ENCODE data around the gene GALNS.

Gene GALNS

GRCh38 chr16:88855176-88855575, 1.6 kb downstream of the GALNS start:
- FAIRE-seq = no peak

GRCh38 chr16:88854306-88855111, 2.2 kb downstream of the GALNS start:
- FAIRE-seq = no peak

- no peak for FAIRE-seq
Observed at GRCh38 chr16:88853325-88853941, 3.3 kb downstream of the GALNS start.

- no peak for FAIRE-seq
Observed at GRCh38 chr16:88851616-88852015, 5.1 kb downstream of the GALNS start.

- no peak for FAIRE-seq
Observed at GRCh38 chr16:88850531-88851199, 6.1 kb downstream of the GALNS start.

GRCh38 chr16:88848557-88848956, 8.2 kb downstream of the GALNS start:
- no peak for FAIRE-seq

DNA sequence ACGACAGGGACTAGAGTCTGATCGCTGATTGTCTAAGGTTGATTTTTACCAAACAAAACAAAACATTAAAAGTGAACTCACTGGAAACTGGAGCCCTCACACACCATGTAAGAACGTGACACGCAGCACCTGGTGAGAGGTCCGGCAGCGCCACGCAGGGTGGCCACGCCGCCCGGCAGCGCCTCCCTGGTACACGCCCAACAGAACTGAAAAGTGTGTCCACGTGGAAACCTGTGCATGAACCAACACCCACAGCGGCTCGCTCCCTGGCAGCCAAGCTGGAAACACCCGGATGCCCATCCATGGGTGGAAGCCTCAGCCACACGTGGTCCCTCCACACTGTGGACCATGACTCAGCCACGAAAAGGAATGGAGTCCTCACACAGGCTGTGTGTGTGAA, 9.1 kb downstream of the GALNS start:
- FAIRE-seq = no peak

- no peak for FAIRE-seq
Observed at GRCh38 chr16:88846088-88846487, 10.7 kb downstream of the GALNS start.

GRCh38 chr16:88844419-88845036, 12.2 kb downstream of the GALNS start:
- FAIRE-seq = no peak

- no peak for FAIRE-seq
Observed at GRCh38 chr16:88843256-88843655, 13.5 kb downstream of the GALNS start.

DNA sequence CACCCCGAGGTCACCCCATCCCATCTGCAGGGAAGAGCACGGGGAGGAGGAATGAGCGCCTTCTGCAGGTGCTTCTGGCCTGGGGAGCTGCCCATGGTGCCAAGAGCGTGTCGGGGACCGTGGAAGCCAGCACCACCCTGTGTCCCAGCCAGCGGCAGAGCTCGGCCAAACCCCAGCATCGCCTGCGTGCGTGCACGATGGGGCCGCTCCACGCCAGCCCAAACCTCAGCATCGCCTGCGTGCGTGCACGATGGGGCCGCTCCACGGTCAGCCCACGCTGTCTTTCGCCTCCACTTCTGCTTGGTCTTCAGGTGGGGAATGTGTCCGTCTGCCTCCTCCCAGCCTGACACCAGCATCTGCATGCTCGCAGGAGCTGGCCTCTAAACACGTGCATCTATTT, 13.9 kb downstream of the GALNS start:
- no peak for FAIRE-seq

DNA sequence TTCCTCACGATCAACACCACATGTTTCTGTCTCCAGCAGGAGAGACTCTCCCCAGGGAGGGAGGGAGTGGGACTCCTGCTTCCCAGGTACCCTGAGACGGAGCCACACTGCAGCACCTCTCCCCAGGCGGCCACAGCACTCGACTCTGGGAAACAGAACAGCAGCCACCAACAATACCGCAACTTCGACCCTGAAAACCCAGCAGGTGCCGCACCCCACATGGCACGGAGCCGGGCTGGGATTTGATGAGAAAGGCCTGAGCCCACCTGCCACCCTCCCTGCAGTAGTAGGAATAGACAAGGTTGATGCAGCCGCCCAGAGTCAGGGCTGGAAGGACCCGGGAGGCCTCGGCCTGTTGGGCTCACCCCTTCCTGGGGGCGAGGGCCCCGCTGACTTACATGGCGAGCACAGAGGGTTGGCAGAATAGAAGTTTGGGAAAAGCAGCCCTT, 14.4 kb downstream of the GALNS start:
- FAIRE-seq = no peak

GRCh38 chr16:88841521-88842307, 15.0 kb downstream of the GALNS start:
- FAIRE-seq = no peak

GRCh38 chr16:88840600-88841215, 16.0 kb downstream of the GALNS start:
- no peak for FAIRE-seq

- FAIRE-seq = no peak
Observed at GRCh38 chr16:88839745-88840599, 16.8 kb downstream of the GALNS start.

DNA sequence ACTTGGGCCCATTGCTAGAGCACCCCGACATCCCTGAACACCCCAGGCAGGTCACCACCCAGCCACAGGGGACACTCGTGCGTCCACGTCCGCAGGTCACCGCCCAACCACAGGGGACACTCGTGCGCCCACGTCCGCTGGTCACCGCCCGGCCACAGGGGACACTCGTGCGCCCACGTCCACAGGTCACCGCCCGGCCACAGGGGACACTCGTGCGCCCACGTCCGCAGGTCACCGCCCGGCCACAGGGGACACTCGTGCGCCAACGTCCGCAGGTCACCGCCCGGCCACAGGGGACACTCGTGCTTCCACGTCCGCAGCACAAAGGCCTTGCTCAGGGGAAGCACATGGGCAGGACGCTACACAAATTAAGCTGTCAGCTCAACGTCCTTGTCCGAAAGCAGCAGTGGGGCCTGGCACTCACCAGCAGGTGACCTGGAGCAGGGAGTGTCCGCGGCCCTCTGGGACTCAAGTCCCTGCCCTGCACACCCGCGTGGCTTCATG, 17.7 kb downstream of the GALNS start:
- no peak for FAIRE-seq

- FAIRE-seq = no peak
Observed at GRCh38 chr16:88838566-88838965, 18.2 kb downstream of the GALNS start.

DNA sequence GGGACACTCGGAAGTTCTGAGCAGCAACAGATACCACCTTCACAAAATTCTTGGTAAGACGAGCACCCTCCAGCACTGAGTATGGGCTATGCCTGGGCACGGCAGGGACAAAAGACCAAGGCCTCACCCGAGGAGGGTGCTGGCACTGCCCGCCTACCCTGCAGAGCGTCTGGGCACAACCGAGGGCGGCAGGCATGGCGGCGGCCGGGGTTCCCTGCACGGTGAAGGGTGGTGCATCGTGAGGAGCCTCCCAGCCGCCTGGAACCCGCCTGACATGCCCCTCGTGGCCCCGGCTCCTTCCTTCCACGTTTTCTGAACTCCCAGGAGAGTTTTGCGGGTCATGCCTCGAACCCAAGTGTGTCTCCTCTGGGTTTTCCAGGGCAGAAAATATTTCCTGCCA, 18.9 kb downstream of the GALNS start:
- no peak for FAIRE-seq

DNA sequence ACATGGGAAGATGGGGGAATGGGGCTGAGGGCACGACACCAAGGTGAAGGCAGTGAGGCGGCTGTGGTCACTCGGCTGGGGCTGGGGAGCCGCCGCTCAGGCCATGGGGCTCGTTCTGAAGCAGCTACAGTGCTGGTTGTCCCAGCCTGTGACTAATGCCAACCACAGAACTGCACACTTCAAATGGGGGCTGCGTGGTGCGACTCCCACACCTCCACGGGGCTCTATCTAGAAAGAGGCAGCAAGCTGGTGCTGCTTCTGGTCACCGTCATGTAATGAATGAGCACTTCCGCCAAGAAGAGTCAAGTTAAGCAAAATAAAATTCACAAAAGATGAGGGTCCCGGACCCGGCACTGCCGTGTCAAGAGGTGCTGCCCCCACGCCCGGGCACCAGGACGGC, 20.0 kb downstream of the GALNS start:
- no peak for FAIRE-seq

GRCh38 chr16:88835818-88836217, 20.9 kb downstream of the GALNS start:
- FAIRE-seq = no peak

GRCh38 chr16:88835383-88835782, 21.4 kb downstream of the GALNS start:
- no peak for FAIRE-seq

All from islet of Langerhans (tissue), 1 donor.